A549 (cell line): ENCODE measurements around the gene IKBKG. TPM values are rescaled to one million over a fixed set of nuclear protein-coding genes. Genes with fewer than 3 reads are reported as not detected.

Experiments used
- ATAC-seq, 2 experiments: fragments of 200-7000 bp in 1 of 2; fragments of >200 bp in 1 of 2; cut with Nextera tagmentation in 1 of 2; cut with Tn5 transposase in 1 of 2; 3 replicates each; pipeline versions ENCODE4 v1.8.0 to v1.9.1; 2018 to 2020; ENCODE audit warnings: mild to moderate bottlenecking in 1 of 2, moderate library complexity in 1 of 2
- CTCF ChIA-PET: fragments of 300-600 bp; sonication (Branson Sonifier 250); formaldehyde crosslinking; extraction: SDS; loops from one replicate; lab custom pipeline; 2021; ENCODE audit warnings: antibody characterized with exemption, inconsistent platforms; lab: Yijun Ruan, JAX
- POLR2A ChIA-PET: fragments of 350-600 bp; formaldehyde crosslinking; extraction: SDS; loops from one replicate; lab custom pipeline; 2021; ENCODE audit warnings: antibody characterized with exemption, inconsistent platforms; lab: Yijun Ruan, JAX
- DNase-seq, 2 experiments: peaks; one replicate each; pipeline versions ENCODE4 v3.0.0 to v3.0.0-alpha.2; 2011 to 2016; ENCODE audit warnings: low read depth in 1 of 2, low spot score in 1 of 2
- FAIRE-seq: peaks from 2 replicates; lab custom pipeline; 2011; peaks lifted over from hg19 to GRCh38; lab: Jason Lieb, UNC
- H3K27ac ChIP-seq, 2 experiments: fragments of >200 bp; sonication (Bioruptor Twin); formaldehyde crosslinking; 3 replicates each; pipeline ENCODE4 v1.5.1; 2016 to 2017
- H3K4me1 ChIP-seq: fragments of >200 bp; sonication (Bioruptor Twin); formaldehyde crosslinking; 3 replicates; pipeline ENCODE4 v1.6.1; 2016
- H3K4me2 ChIP-seq: fragments of >200 bp; sonication (Bioruptor Twin); formaldehyde crosslinking; 3 replicates; pipeline ENCODE4 v1.6.1; 2016
- H3K4me3 ChIP-seq: fragments of >200 bp; sonication (Bioruptor Twin); formaldehyde crosslinking; 3 replicates; pipeline ENCODE4 v1.5.1; 2016
- H3K9me3 ChIP-seq: fragments of >200 bp; sonication (Bioruptor Twin); formaldehyde crosslinking; 3 replicates; pipeline ENCODE4 v1.6.1; 2016
- CEBPB ChIP-seq, 2 experiments: fragments of >200 bp in 1 of 2; sonication (Bioruptor Twin) in 1 of 2; formaldehyde crosslinking in 1 of 2; IDR thresholded peaks; 2 replicates each; pipeline ENCODE4 v1.6.1; 2012 to 2016
- CHD2 ChIP-seq: fragments of 150-350 bp; IDR thresholded peaks from 2 replicates; pipeline ENCODE4 v1.6.1; 2014; ENCODE audit warnings: low read length; ENCODE audit not compliant: partially characterized antibody
- CHD4 ChIP-seq: fragments of 200-600 bp; sonication (generic); IDR thresholded peaks from 2 replicates; pipeline ENCODE4 v1.6.1; 2016; ENCODE audit warnings: antibody characterized with exemption, mild to moderate bottlenecking, borderline replicate concordance
- EHF ChIP-seq: fragments of 250-450 bp; sonication (Bioruptor Pico); IDR thresholded peaks from 2 replicates; pipeline ENCODE4 v1.5.0; 2020; ENCODE audit warnings: mild to moderate bottlenecking
- EHMT2 ChIP-seq: fragments of 200-600 bp; sonication (generic); IDR thresholded peaks from 2 replicates; pipeline ENCODE4 v1.6.1; 2016; ENCODE audit warnings: antibody characterized with exemption, low read depth, mild to moderate bottlenecking, moderate library complexity
- EP300 ChIP-seq, 2 experiments: fragments of >200 bp; sonication (Bioruptor Twin); formaldehyde crosslinking; IDR thresholded peaks; 2 replicates in 1 of 2; 3 replicates in 1 of 2; pipeline ENCODE4 v1.6.1; 2016 to 2017
- ESRRA ChIP-seq: fragments of 150-350 bp; IDR thresholded peaks from 2 replicates; pipeline ENCODE4 v1.6.1; 2014; ENCODE audit warnings: mild to moderate bottlenecking, low read length, borderline replicate concordance
- FOSL2 ChIP-seq, 2 experiments: fragments of 450-650 bp in 1 of 2; fragments of >200 bp in 1 of 2; sonication (Bioruptor Twin) in 1 of 2; formaldehyde crosslinking; IDR thresholded peaks; 2 replicates each; pipeline versions ENCODE4 v1.5.0 to v1.6.1; 2016 to 2020; ENCODE audit warnings: mild to moderate bottlenecking in 1 of 2, moderate library complexity in 1 of 2
- FOXS1 ChIP-seq: fragments of 250-450 bp; sonication (Bioruptor Pico); IDR thresholded peaks from 2 replicates; pipeline ENCODE4 v1.5.0; 2020; ENCODE audit warnings: mild to moderate bottlenecking, moderate library complexity
- GATA3 ChIP-seq: IDR thresholded peaks from 2 replicates; pipeline ENCODE4 v1.6.1; 2012; ENCODE audit warnings: borderline replicate concordance
- HEYL ChIP-seq: fragments of 250-450 bp; sonication (Bioruptor Pico); IDR thresholded peaks from 2 replicates; pipeline ENCODE4 v1.8.0; 2021; ENCODE audit warnings: mild to moderate bottlenecking, moderate library complexity
- HOXB5 ChIP-seq: fragments of 250-450 bp; sonication (Bioruptor Pico); IDR thresholded peaks from 2 replicates; pipeline ENCODE4 v1.5.0; 2020; ENCODE audit warnings: mild to moderate bottlenecking, moderate library complexity
- JUN ChIP-seq, 2 experiments: fragments of >200 bp; sonication (Bioruptor Twin); formaldehyde crosslinking; IDR thresholded peaks; 2 replicates in 1 of 2; 3 replicates in 1 of 2; pipeline ENCODE4 v1.6.1; 2016 to 2017
- JUNB ChIP-seq: fragments of >200 bp; sonication (Bioruptor Twin); formaldehyde crosslinking; IDR thresholded peaks from 2 replicates; pipeline ENCODE4 v1.6.1; 2016
- MAZ ChIP-seq: fragments of 150-350 bp; IDR thresholded peaks from 2 replicates; pipeline ENCODE4 v1.6.1; 2014; ENCODE audit warnings: antibody characterized with exemption, low read depth, low read length, borderline replicate concordance
- MYC ChIP-seq: IDR thresholded peaks from 2 replicates; pipeline ENCODE4 v1.6.1; 2012; ENCODE audit warnings: mild to moderate bottlenecking, inconsistent platforms, low read length, improper control_type of control experiment, borderline replicate concordance
- NFE2L2 ChIP-seq: fragments of 150-350 bp; conservative IDR thresholded peaks from 2 replicates; pipeline ENCODE4 v1.6.1; 2014; ENCODE audit warnings: low read length
- NR3C1 ChIP-seq: fragments of >200 bp; sonication (Bioruptor Twin); formaldehyde crosslinking; IDR thresholded peaks from 3 replicates; pipeline ENCODE4 v1.6.1; 2017
- RARB ChIP-seq: fragments of 250-450 bp; sonication (Bioruptor Pico); IDR thresholded peaks from 2 replicates; pipeline ENCODE4 v1.8.0; 2021; ENCODE audit warnings: mild to moderate bottlenecking, moderate library complexity
- SMC3 ChIP-seq: fragments of >200 bp; sonication (Bioruptor Twin); formaldehyde crosslinking; IDR thresholded peaks from 3 replicates; pipeline ENCODE4 v1.6.1; 2018; ENCODE audit warnings: inconsistent platforms
- TFCP2L1 ChIP-seq: fragments of 250-450 bp; sonication (Bioruptor Pico); IDR thresholded peaks from 2 replicates; pipeline ENCODE4 v1.5.0; 2021; ENCODE audit warnings: mild to moderate bottlenecking
- ZC3H11A ChIP-seq: fragments of 450-650 bp; IDR thresholded peaks from 2 replicates; pipeline ENCODE4 v1.6.1; 2014; ENCODE audit warnings: antibody characterized with exemption, mild to moderate bottlenecking
- ZFP36 ChIP-seq: fragments of 450-650 bp; IDR thresholded peaks from 2 replicates; pipeline ENCODE4 v1.6.1; 2014; ENCODE audit warnings: borderline replicate concordance; ENCODE audit not compliant: partially characterized antibody
- ZSCAN20 ChIP-seq: fragments of 250-450 bp; sonication (Bioruptor Pico); IDR thresholded peaks from 2 replicates; pipeline ENCODE4 v1.8.0; 2022; ENCODE audit warnings: mild to moderate bottlenecking, moderate library complexity
- WGBS: methylation state at CpG from one replicate; pipeline ENCODE4 v1.1.6; 2017; ENCODE audit errors: missing lambda C conversion rate; 5-methylcytosine and 5-hydroxymethylcytosine counted together
- polyA plus RNA-seq, 4 experiments: library from polyadenylated mRNA; depleted of rRNA in 3 of 4; stranded (reverse); fragments of >200 nt; fragmentation: RNase III in 1 of 4; extraction: RNeasy Plus Mini Kit Qiagen cat#74134 plus additional on column Dnase treatment in 1 of 4; gene quantifications; 2 replicates in 3 of 4; 3 replicates in 1 of 4; pipeline ENCODE4 v1.2.3, GENCODE V29; 2011 to 2017
- TF ChIP-seq, protein P1 (sequence below): IDR thresholded peaks from 2 replicates; pipeline ENCODE4 v1.6.1; 2012
- TF ChIP-seq, protein P2 (sequence below): fragments of >200 bp; sonication (Bioruptor Twin); formaldehyde crosslinking; IDR thresholded peaks from 3 replicates; pipeline ENCODE4 v1.6.1; 2016
- TF ChIP-seq, protein P3 (sequence below): fragments of 450-650 bp; IDR thresholded peaks from 2 replicates; pipeline ENCODE4 v1.6.1; 2014; ENCODE audit warnings: antibody characterized with exemption
- TF ChIP-seq, protein P4 (sequence below): fragments of >200 bp; sonication (Bioruptor Twin); formaldehyde crosslinking; IDR thresholded peaks from 2 replicates; pipeline ENCODE4 v1.6.1; 2016
- TF ChIP-seq, protein P5 (sequence below): fragments of 150-350 bp; IDR thresholded peaks from 2 replicates; pipeline ENCODE4 v1.6.1; 2014; ENCODE audit warnings: low read depth, mild to moderate bottlenecking, low read length

Gene IKBKG
- polyA plus RNA-seq, 2 of the 4 experiments (the other 2 are of a cell fraction) = 19.7 to 34.2 TPM

DNA sequence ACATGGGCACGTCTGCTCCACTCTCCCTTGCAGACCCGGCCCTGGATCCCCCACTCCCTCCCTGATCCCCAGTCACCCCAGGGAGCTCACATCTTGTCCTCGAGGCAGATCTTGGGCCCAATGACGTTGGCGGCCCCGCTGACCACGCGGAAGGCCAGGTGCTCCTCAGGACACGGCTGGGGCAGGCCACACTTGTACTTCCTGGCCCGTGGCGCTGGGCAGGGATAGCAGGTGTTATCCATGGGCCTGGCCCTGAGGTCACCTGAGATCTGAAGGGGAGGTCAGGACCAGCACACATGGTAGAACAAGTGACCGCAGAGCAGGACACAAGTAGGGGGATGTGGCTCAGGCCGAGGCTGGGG, 39.1 kb upstream of the IKBKG start:
- ATAC-seq (no peak), FAIRE-seq (no peak), DNase-seq (no peak)
- Histone ChIP-seq H3K4me1 (no peaks in the 10 kb centered on the region), H3K4me3 (no peak overlapping the region), H3K9me3 (no peaks in the 10 kb centered on the region), H3K27ac (no peak overlapping the region), H3K4me2 (no peak overlapping the region)
- WGBS = 100% methylated on average over 3 of the region's 13 CpGs
- POLR2A ChIA-PET = no interaction called here
- CTCF ChIA-PET = no interaction called here
- TF ChIP-seq FOSL2 (IDR thresholded peaks at IDR 0.05) (no peak), FOSL2 (CRISPR knock-in tag; IDR thresholded peaks at IDR 0.05) (no peak), RARB (no peak), CHD4 (no peak), FOXS1 (CRISPR knock-in tag) (no peak), EP300 (IDR thresholded peaks at IDR 0.05) (no peak), HOXB5 (CRISPR knock-in tag) (no peak), CEBPB (IDR thresholded peaks at IDR 0.05) (no peak), TFCP2L1 (CRISPR knock-in tag) (no peak), NR3C1 (no peak), SMC3 (no peak)
- TF ChIP-seq, protein P1, sequence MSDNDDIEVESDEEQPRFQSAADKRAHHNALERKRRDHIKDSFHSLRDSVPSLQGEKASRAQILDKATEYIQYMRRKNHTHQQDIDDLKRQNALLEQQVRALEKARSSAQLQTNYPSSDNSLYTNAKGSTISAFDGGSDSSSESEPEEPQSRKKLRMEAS = no peak
- TF ChIP-seq, protein P2, sequence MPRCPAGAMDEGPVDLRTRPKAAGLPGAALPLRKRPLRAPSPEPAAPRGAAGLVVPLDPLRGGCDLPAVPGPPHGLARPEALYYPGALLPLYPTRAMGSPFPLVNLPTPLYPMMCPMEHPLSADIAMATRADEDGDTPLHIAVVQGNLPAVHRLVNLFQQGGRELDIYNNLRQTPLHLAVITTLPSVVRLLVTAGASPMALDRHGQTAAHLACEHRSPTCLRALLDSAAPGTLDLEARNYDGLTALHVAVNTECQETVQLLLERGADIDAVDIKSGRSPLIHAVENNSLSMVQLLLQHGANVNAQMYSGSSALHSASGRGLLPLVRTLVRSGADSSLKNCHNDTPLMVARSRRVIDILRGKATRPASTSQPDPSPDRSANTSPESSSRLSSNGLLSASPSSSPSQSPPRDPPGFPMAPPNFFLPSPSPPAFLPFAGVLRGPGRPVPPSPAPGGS = no peak
- TF ChIP-seq, protein P3, sequence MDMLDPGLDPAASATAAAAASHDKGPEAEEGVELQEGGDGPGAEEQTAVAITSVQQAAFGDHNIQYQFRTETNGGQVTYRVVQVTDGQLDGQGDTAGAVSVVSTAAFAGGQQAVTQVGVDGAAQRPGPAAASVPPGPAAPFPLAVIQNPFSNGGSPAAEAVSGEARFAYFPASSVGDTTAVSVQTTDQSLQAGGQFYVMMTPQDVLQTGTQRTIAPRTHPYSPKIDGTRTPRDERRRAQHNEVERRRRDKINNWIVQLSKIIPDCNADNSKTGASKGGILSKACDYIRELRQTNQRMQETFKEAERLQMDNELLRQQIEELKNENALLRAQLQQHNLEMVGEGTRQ = no peak

DNA sequence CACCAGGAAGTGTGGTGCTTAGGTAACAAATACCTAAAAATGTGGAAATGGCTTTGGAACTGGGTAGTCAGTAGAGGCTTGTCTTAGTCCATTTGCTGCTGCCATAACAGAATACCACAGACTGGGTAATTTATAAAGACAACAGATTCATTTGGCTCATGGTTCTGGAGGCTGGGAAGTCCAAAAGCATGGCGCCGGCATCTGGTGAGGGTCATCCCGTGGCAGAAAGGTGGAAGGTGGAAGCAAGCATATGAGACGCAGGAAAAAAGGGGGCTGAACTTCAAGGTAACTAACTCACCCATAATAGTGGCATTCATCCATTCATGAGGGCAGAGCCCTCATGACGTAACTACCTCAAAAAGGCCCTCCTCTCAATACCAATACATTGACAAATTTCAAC, 38.0 kb upstream of the IKBKG start:
- ChIA-PET CTCF (no interaction called here), POLR2A (no interaction called here)
- ATAC-seq (no peak), FAIRE-seq (no peak), DNase-seq (no peak)
- no peak for TF ChIP-seq FOXS1 (CRISPR knock-in tag)
- no peak for TF ChIP-seq CEBPB (IDR thresholded peaks at IDR 0.05)
- TF ChIP-seq HEYL (CRISPR knock-in tag) = no peak
- no peak for TF ChIP-seq GATA3
- TF ChIP-seq ZSCAN20 (CRISPR knock-in tag) = no peak
- TF ChIP-seq FOSL2 (IDR thresholded peaks at IDR 0.05) = no peak
- no peak for TF ChIP-seq FOSL2 (CRISPR knock-in tag; IDR thresholded peaks at IDR 0.05)
- TF ChIP-seq JUN (IDR thresholded peaks at IDR 0.05) = no peak
- TF ChIP-seq, protein P4, sequence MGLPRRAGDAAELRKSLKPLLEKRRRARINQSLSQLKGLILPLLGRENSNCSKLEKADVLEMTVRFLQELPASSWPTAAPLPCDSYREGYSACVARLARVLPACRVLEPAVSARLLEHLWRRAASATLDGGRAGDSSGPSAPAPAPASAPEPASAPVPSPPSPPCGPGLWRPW = no peak
- no peak for TF ChIP-seq ESRRA
- no peak for TF ChIP-seq HOXB5 (CRISPR knock-in tag)
- no peak for TF ChIP-seq ZC3H11A
- no peak for TF ChIP-seq RARB
- Histone ChIP-seq H3K4me2 (no peak overlapping the region), H3K4me3 (no peak overlapping the region), H3K27ac (no peak overlapping the region), H3K4me1 (no peaks in the 10 kb centered on the region), H3K9me3 (no peaks in the 10 kb centered on the region)
- WGBS = 95% methylated on average over 5 of the region's 5 CpGs

DNA sequence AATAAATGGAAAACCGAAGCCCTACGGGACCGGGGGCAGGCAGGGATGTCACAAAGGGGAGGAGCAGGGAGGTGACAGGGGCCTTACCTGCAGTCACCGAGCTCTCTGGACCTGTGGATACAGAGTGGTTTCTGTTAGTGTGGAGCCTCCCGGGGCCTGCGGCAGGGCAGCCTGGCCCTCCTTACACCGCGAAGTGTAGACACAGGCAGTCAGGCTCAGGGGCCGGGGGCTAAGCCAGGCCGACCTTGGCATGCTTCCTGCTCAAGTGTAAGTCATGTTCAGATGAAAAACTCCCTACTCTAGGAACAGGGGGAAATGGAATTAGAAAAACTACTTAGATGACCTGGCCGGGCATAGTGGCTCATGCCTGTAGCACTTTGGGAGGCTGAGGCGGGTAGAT, 35.7 kb upstream of the IKBKG start:
- peaks cover 7% of the 10 kb centered on the region; the same call in 2 of the 3 replicates for H3K4me1 ChIP-seq
- TF ChIP-seq CHD2 (no peak), NFE2L2 (no peak), JUNB (no peak), MYC (no peak), EHMT2 (no peak), TFCP2L1 (CRISPR knock-in tag) (no peak), MAZ (no peak), EHF (no peak), CHD4 (no peak), FOXS1 (CRISPR knock-in tag) (no peak), FOSL2 (IDR thresholded peaks at IDR 0.05) (no peak), FOSL2 (CRISPR knock-in tag; IDR thresholded peaks at IDR 0.05) (no peak), ZFP36 (no peak), ZSCAN20 (CRISPR knock-in tag) (no peak), CEBPB (IDR thresholded peaks at IDR 0.05) (no peak)
- TF ChIP-seq, protein P5, sequence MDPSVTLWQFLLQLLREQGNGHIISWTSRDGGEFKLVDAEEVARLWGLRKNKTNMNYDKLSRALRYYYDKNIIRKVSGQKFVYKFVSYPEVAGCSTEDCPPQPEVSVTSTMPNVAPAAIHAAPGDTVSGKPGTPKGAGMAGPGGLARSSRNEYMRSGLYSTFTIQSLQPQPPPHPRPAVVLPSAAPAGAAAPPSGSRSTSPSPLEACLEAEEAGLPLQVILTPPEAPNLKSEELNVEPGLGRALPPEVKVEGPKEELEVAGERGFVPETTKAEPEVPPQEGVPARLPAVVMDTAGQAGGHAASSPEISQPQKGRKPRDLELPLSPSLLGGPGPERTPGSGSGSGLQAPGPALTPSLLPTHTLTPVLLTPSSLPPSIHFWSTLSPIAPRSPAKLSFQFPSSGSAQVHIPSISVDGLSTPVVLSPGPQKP = no peak
- H3K27ac ChIP-seq = no peak overlapping the region
- H3K9me3 ChIP-seq = no peaks in the 10 kb centered on the region
- CTCF ChIA-PET = no interaction called here
- ATAC-seq (no peak), FAIRE-seq (no peak), DNase-seq (no peak)
- 95% methylated on average over 12 of the region's 12 CpGs for WGBS
- no peak overlapping the region for H3K4me3 ChIP-seq
- POLR2A ChIA-PET = no interaction called here
- H3K4me2 ChIP-seq = no peak overlapping the region
